Thoracic aorta (tissue), 2 donors: ENCODE measurements around the gene TENM4. TPM values are rescaled to one million over a fixed set of nuclear protein-coding genes. Genes with fewer than 3 reads are reported as not detected.

Source experiments
- ATAC-seq: fragments of 150-250 bp; one replicate; pipeline ENCODE4 v1.8.0; 2017; ENCODE audit warnings: low read depth; ENCODE audit not compliant: insufficient number of reproducible peaks, low FRiP score
- DNase-seq: peaks from one replicate; pipeline ENCODE4 v3.0.0-alpha.2; 2020; ENCODE audit warnings: low spot score
- H3K27ac ChIP-seq, 2 donors: fragments of 200-600 bp; sonication (generic); 1 replicate in 1 of 2; 2 replicates in 1 of 2; pipeline ENCODE4 v1.5.1; 2016; ENCODE audit warnings: mild to moderate bottlenecking in 2 of 2, moderate library complexity in 2 of 2
- H3K27me3 ChIP-seq: fragments of 200-600 bp; sonication (generic); replicated peaks from 2 replicates; pipeline ENCODE4 v1.6.0; 2016; ENCODE audit warnings: mild to moderate bottlenecking; ENCODE audit not compliant: insufficient read depth
- H3K36me3 ChIP-seq: fragments of 200-600 bp; sonication (generic); one replicate; pipeline ENCODE4 v1.5.1; 2016
- H3K4me1 ChIP-seq, 2 donors: fragments of 200-600 bp; sonication (generic); 1 replicate in 1 of 2; 2 replicates in 1 of 2; pipeline versions ENCODE4 v1.5.1 to v1.6.0; 2016; ENCODE audit warnings: low read depth in 2 of 2, mild to moderate bottlenecking in 1 of 2; ENCODE audit not compliant: control insufficient read depth in 1 of 2
- H3K4me3 ChIP-seq: fragments of 200-600 bp; sonication (generic); 2 replicates; pipeline ENCODE4 v1.5.1; 2016; ENCODE audit warnings: mild to moderate bottlenecking
- H3K9me3 ChIP-seq: fragments of 200-600 bp; sonication (generic); 2 replicates; pipeline ENCODE4 v1.5.1; 2016
- CTCF ChIP-seq: fragments of 200-600 bp; sonication (generic); IDR thresholded peaks from one replicate; pipeline ENCODE4 v1.5.1; 2019; ENCODE audit warnings: antibody characterized with exemption
- total RNA-seq, 2 donors: library from RNA; depleted of rRNA; stranded (reverse); fragments of >200 nt; gene quantifications; one replicate each; pipeline versions ENCODE4 v1.1.0 to v1.2.3, GENCODE V29; 2016

TENM4 gene
- total RNA-seq, 2 donors from 2014 or later: 6.1 to 13.3 TPM

GRCh38 chr11:78920329-78920728 is 520.5 kb downstream of the TENM4 start:
- no peak for DNase-seq
- Histone ChIP-seq H3K4me1 (no peaks in the 10 kb centered on the region), H3K36me3 (no peaks in the 10 kb centered on the region), H3K27me3 (no peaks in the 10 kb centered on the region), H3K9me3 (no peaks in the 10 kb centered on the region), H3K4me3 (no peak overlapping the region), H3K27ac (no peak overlapping the region)
- ATAC-seq: no peak
- TF ChIP-seq CTCF: no peak

GRCh38 chr11:78916759-78917158 is 524.1 kb downstream of the TENM4 start:
- no peak for TF ChIP-seq CTCF
- Histone ChIP-seq H3K4me3 (no peak overlapping the region), H3K4me1 (no peaks in the 10 kb centered on the region), H3K36me3 (no peaks in the 10 kb centered on the region), H3K27ac (no peak overlapping the region), H3K9me3 (no peaks in the 10 kb centered on the region), H3K27me3 (no peaks in the 10 kb centered on the region)
- ATAC-seq: no peak
- no peak for DNase-seq

- Histone ChIP-seq H3K9me3 (no peaks in the 10 kb centered on the region), H3K4me1 (no peaks in the 10 kb centered on the region), H3K27me3 (no peaks in the 10 kb centered on the region), H3K36me3 (no peaks in the 10 kb centered on the region), H3K27ac (no peak overlapping the region), H3K4me3 (no peak overlapping the region)
- no peak for TF ChIP-seq CTCF
- no peak for ATAC-seq
- no peak for DNase-seq
These were observed 526.3 kb downstream of the TENM4 start for GRCh38 chr11:78914503-78914902.

GRCh38 chr11:78912778-78913177 is 528.1 kb downstream of the TENM4 start:
- no peak for ATAC-seq

GRCh38 chr11:78910322-78910721 is 530.5 kb downstream of the TENM4 start:
- Histone ChIP-seq H3K36me3 (no peaks in the 10 kb centered on the region), H3K27me3 (no peaks in the 10 kb centered on the region), H3K4me1 (no peaks in the 10 kb centered on the region), H3K27ac (no peak overlapping the region), H3K9me3 (no peaks in the 10 kb centered on the region), H3K4me3 (no peak overlapping the region)
- no peak for ATAC-seq
- no peak for DNase-seq
- TF ChIP-seq CTCF: no peak

More at GRCh38 chr11:78912778-78913177, 528.1 kb downstream of the TENM4 start:
- no peak for DNase-seq
- no peak for TF ChIP-seq CTCF
- Histone ChIP-seq H3K36me3 (no peaks in the 10 kb centered on the region), H3K4me1 (no peaks in the 10 kb centered on the region), H3K4me3 (no peak overlapping the region), H3K27me3 (no peaks in the 10 kb centered on the region), H3K9me3 (no peaks in the 10 kb centered on the region), H3K27ac (no peak overlapping the region)
